ENCODE data around the gene EXOSC7. TPM values are rescaled to one million over a fixed set of nuclear protein-coding genes. Genes with fewer than 3 reads are reported as not detected.
A peak's percentile ranks its signal among the peaks of the same experiment; 100 is the strongest.

The EXOSC7 gene
- polyA plus RNA-seq, 3 donors, result 16.8 to 23.9 (median 18.8) TPM

DNA sequence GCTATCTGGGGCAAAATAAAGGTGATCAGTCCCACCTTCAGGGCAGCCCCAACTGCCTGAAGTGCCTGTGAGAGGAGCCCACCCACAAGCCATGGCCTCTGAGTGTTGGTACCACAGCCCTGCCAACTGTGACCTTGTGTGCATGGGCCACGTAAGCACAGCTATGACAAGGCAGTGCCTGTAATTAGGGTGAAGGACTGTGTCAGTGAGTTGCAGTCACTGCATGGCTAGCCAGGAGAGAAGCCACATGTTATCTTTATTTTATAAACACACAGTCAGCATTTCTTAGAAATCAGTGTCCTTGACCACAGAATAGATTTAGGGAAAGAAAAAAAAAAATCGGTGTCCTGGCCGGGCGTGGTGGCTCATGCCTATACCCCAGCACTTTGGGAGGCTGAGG, 24.8 kb downstream of the EXOSC7 start:
- Histone ChIP-seq H3K9me3 (replicated peaks in 1 of 2; ENCODE audit: control insufficient read depth in 1 of 2, insufficient read depth in 1 of 2, low read length in 2 of 2) (no peaks in the 10 kb centered on the region), H3K27ac (ENCODE audit: low read depth in 1 of 2, low read length in 2 of 2) (no peak overlapping the region), H3K4me2 (replicated peaks; ENCODE audit: extremely low read depth, low read length, poor library complexity, severe bottlenecking) (no peak overlapping the region), H3K79me2 (ENCODE audit: insufficient read depth, low read length) (no peaks in the 10 kb centered on the region), H4K20me1 (ENCODE audit: insufficient read depth, low read length) (no peaks in the 10 kb centered on the region), H3K4me3 (replicated peaks in 1 of 3; ENCODE audit: low read depth in 2 of 3, low read length in 3 of 3) (no peak overlapping the region), H3K36me3 (replicated peaks in 1 of 2; ENCODE audit: control insufficient read depth in 1 of 2, insufficient read depth in 2 of 2, low read length in 2 of 2) (peaks cover 77 to 99% of the 10 kb centered on the region in 2 donors), H3K27me3 (ENCODE audit: control insufficient read depth in 2 of 2, insufficient read depth in 2 of 2, low read length in 2 of 2) (no peaks in the 10 kb centered on the region), H2AFZ (ENCODE audit: insufficient read depth, low read depth, low read length, poor library complexity, severe bottlenecking) (no peak overlapping the region), H3K9ac (ENCODE audit: insufficient read depth, low read length, poor library complexity, severe bottlenecking) (no peak overlapping the region), H3K4me1 (ENCODE audit: control insufficient read depth in 1 of 2, insufficient read depth in 2 of 2, low read length in 2 of 2) (no peaks in the 10 kb centered on the region)
- no peak overlapping the region for H3K4me3 Mint-ChIP-seq
- H3K27me3 Mint-ChIP-seq (ENCODE audit: low read depth in 3 of 3), result no peaks in the 10 kb centered on the region
- DNase-seq, result no peak
- TF ChIP-seq, protein P1, sequence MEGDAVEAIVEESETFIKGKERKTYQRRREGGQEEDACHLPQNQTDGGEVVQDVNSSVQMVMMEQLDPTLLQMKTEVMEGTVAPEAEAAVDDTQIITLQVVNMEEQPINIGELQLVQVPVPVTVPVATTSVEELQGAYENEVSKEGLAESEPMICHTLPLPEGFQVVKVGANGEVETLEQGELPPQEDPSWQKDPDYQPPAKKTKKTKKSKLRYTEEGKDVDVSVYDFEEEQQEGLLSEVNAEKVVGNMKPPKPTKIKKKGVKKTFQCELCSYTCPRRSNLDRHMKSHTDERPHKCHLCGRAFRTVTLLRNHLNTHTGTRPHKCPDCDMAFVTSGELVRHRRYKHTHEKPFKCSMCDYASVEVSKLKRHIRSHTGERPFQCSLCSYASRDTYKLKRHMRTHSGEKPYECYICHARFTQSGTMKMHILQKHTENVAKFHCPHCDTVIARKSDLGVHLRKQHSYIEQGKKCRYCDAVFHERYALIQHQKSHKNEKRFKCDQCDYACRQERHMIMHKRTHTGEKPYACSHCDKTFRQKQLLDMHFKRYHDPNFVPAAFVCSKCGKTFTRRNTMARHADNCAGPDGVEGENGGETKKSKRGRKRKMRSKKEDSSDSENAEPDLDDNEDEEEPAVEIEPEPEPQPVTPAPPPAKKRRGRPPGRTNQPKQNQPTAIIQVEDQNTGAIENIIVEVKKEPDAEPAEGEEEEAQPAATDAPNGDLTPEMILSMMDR (IDR thresholded peaks at IDR 0.05), result no peak
- WGBS (ENCODE audit: insufficient coverage), result 100% methylated on average over 3 of the region's 4 CpGs
- intact Hi-C loops (cut with micrococcal nuclease), result no loop called here
- H3K4me1 Mint-ChIP-seq, result no peaks in the 10 kb centered on the region
- peaks cover 81 to 85% of the 10 kb centered on the region in 2 donors for H3K36me3 Mint-ChIP-seq
- H3K9me3 Mint-ChIP-seq, result peaks cover 0 to 3% (median 0%) of the 10 kb centered on the region in 7 donors
- H3K27ac Mint-ChIP-seq, result peak overlapping the region in 1 of 7 donors; percentile 53

DNA sequence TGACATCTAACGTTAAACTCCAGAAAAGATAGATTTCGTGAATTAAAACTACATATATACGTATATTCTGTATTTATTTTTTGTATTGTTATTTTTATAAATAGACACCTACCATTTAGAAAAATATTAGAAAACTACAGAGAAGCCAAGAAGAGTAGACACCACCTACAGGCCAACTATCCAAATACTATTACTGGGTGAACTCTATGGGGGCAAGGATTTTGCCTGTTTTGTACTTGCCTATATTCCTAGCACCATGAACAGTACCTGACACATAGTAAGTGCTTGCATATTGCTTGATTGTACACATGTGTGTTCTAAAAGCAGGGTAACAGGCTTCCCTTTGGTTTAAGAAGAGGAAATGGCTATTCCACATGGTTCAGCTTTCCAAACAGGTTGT, 25.7 kb downstream of the EXOSC7 start:
- TF ChIP-seq, protein P1 (IDR thresholded peaks at IDR 0.05), result no peak
- Histone ChIP-seq H3K4me3 (replicated peaks in 1 of 3; ENCODE audit: low read depth in 2 of 3, low read length in 3 of 3) (no peak overlapping the region), H3K27ac (ENCODE audit: low read depth in 1 of 2, low read length in 2 of 2) (no peak overlapping the region), H2AFZ (ENCODE audit: insufficient read depth, low read depth, low read length, poor library complexity, severe bottlenecking) (no peak overlapping the region), H3K4me2 (replicated peaks; ENCODE audit: extremely low read depth, low read length, poor library complexity, severe bottlenecking) (no peak overlapping the region), H3K9ac (ENCODE audit: insufficient read depth, low read length, poor library complexity, severe bottlenecking) (no peak overlapping the region), H3K79me2 (ENCODE audit: insufficient read depth, low read length) (no peaks in the 10 kb centered on the region), H3K4me1 (ENCODE audit: control insufficient read depth in 1 of 2, insufficient read depth in 2 of 2, low read length in 2 of 2) (no peaks in the 10 kb centered on the region), H3K36me3 (replicated peaks in 1 of 2; ENCODE audit: control insufficient read depth in 1 of 2, insufficient read depth in 2 of 2, low read length in 2 of 2) (peaks cover 72 to 89% of the 10 kb centered on the region in 2 donors), H3K27me3 (ENCODE audit: control insufficient read depth in 2 of 2, insufficient read depth in 2 of 2, low read length in 2 of 2) (no peaks in the 10 kb centered on the region), H3K9me3 (replicated peaks in 1 of 2; ENCODE audit: control insufficient read depth in 1 of 2, insufficient read depth in 1 of 2, low read length in 2 of 2) (no peaks in the 10 kb centered on the region), H4K20me1 (ENCODE audit: insufficient read depth, low read length) (no peaks in the 10 kb centered on the region)
- Mint-ChIP-seq H3K27ac (no peak overlapping the region), H3K9me3 (peaks cover 0 to 3% (median 0%) of the 10 kb centered on the region in 7 donors), H3K4me3 (no peak overlapping the region), H3K27me3 (ENCODE audit: low read depth in 3 of 3) (no peaks in the 10 kb centered on the region), H3K4me1 (no peaks in the 10 kb centered on the region), H3K36me3 (peaks cover 73 to 81% of the 10 kb centered on the region in 2 donors)
- DNase-seq, result no peak
- intact Hi-C loops (cut with micrococcal nuclease), result no loop called here
- WGBS (ENCODE audit: insufficient coverage), result no CpG with 5 or more reads among the region's 3 CpGs

Data from CD14-positive monocyte (primary cell).